GM20431 (cell line): ENCODE results near the gene FOXN3.
"Not testable (repeated sequence)": the region's sequence is repeated elsewhere in the genome, so short reads cannot be mapped to it uniquely, and the experiment has no call there.

Experiments used
- in situ Hi-C: fragments of 300-500 bp; cut with MseI, MboI; formaldehyde crosslinking; loops from one replicate; pipeline ENCODE4 v1.15.0; 2020; ENCODE audit warnings: low sequenced_read_pairs; ENCODE audit not compliant: unreplicated experiment

FOXN3 gene

DNA sequence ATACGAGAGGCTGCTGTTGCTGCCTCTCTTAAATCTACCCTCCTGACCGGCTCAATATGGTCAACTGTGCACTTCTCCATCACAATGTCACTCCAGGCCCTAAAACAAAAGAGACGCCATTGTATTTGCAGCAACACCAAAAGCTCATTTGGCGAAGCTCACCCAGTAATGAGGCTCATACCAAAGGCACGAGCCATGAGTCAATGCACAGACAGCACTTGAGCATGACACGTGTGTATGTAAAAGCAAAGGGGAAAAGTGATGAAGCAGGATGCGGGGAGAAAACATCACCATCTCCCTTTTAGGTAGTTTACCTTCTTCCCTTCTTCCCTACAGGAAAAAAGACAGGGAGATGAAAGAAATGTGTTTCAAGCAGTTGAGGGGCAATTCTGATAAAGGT, 150.3 kb downstream of the FOXN3 start:
- in situ Hi-C loops: no loop called here

DNA sequence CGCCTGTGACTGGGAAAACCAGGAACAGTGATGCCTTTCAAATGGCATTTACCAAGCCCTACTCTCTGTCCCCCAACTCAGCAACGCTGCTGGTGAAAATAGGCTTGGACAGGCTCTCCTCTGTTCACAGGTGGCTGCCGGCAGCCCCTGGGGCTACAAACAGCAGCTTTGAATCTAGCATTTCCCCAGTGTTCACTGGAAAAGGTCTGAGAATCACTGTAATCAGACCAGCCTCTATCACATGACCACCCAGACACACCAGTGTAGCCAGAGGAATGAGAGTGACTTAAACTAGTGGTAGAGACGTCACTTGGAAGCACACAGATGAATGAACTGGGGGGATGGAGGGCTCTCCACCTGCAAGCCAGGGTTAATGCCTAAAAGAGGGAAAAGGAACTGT, 151.8 kb downstream of the FOXN3 start:
- in situ Hi-C loops: no loop called here

DNA sequence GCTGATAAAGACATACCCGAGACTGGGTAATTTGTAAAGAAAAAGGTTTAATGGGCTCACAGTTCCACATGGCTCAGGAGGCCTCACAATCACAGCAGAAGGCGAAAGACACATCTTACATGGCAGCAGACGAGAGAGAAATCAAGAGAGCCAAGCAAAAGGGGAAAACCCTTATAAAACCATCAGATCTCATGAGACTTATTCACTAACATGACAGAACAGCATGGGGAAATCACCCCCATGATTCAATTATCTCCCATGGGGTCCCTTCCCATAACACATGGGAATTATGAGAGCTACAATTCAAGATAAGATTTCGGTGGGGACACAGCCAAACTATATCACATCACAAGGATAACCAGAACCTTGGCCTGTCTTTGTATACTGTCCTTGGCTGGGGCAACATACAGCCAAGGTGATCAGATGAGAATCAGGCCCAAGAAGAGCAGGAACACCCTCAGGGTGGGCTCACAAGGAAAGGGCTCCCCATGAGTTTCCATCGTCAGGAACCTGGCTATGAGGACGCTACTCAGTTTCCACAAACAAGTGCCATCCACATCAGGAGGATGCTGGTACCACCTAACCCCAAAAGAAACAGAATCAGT, 152.7 kb downstream of the FOXN3 start:
- in situ Hi-C loops: no loop called here

DNA sequence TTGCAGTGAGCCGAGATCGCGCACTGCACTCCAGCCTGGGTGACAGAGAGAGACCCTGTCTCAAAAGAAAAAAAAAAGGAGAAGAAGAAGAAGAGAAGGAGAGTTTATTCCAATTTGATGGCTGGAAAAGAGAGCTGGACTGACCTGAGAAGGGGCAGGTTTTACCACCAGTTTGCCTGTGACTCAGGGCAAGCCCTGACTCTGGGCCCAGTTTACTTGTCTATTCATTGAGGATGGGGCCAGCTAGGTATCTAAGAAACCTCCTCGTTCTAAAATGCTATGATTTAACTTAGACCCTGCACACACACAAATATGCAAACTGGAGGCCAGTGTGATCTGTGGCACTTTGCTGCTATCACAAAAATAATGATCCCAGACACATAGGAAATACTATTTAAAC, 155.0 kb downstream of the FOXN3 start:
- in situ Hi-C loops: no loop called here

DNA sequence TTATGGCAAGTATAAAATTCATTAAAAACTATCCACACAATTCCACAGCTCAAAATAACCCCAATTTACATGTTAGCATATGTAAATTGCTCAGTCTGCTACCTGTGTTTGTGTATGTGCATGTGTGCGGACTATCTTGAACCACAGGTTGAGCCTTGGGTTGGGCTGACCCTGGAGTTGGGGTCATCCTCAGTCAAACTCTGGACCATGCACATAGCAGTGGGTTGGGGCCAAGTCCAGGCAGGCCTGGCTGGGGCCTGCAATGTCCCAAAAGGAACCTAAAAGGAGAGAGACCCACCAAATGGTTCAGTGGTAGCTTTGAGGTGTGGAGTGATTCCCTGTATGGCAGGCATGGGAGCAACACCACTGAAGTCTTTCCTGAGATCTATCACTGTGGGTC, 156.1 kb downstream of the FOXN3 start:
- in situ Hi-C loops: no loop called here

DNA sequence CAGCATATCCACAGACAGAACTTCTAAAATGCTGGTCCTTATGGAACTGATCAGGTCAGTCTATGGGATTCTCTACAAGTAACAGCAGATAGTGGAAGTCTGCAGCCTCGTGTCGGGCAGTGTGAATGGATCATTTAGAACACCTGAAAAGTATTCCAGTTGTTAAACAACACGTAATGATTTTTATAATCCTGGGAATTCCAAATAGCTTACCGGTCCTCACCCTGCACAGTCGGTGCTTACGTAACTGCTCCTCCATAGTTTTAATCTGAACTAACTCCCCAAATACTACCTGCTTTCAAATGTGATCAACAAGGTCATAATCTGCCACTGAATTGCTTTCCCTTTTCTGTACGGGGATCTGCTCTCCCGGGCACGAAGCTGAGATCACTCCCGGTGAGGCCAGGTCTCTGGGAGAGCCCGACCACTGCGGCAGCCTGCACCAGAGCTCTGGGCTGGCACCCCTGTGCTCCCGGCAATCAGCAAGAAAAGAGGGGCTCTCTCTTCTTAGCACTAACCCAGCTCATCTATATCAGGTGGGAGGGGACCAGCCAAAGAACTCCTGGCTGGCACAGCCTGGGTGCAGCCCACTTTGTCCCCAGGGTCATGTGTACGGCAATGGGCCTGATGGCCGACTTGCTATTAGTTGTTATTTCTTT, 157.0 kb downstream of the FOXN3 start:
- in situ Hi-C loops: no loop called here

DNA sequence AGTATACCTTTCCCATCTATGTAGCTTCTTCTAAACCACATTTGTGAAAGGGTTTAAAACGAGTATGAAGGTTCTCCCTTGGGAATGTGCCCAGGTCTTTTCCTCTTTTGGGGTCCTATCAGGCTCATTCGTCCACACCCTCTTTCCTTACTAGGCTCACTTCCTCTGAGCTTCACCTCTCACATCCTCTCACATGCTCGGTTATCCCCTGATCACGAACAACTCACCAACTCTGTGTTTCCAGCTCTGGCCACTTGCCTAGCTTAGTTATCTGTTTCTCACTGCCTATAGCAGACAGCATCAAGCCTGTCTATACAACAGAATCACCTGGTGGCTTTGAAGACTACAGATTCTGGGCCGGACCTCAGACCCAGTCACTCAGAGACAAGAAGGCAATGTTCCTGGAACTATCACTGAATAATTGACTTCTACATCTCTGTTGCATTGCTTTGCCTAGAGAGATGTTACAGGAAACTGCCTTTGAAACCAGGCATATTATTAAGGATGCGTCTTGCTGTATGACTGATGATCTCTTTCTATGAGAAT, 158.2 kb downstream of the FOXN3 start:
- in situ Hi-C loops: no loop called here

DNA sequence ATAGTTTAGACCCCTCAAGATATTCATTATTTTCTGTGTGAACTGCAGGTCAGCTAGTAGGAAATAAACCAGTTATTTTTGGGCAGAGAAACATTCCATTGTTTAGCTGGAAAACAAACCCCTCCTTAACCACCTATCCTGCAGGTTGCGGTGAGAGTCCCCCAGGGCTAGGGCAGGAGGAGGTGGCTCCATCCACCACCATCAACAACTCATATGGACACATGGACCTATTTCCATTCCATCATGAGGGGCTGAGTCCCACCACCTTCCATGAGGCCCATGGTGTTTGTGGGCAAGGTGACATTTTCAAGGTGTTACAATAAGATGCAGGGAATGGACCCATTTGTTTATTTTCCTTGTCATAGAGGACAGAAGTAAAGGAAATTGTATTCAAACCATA, 160.1 kb downstream of the FOXN3 start:
- in situ Hi-C loops: no loop called here

DNA sequence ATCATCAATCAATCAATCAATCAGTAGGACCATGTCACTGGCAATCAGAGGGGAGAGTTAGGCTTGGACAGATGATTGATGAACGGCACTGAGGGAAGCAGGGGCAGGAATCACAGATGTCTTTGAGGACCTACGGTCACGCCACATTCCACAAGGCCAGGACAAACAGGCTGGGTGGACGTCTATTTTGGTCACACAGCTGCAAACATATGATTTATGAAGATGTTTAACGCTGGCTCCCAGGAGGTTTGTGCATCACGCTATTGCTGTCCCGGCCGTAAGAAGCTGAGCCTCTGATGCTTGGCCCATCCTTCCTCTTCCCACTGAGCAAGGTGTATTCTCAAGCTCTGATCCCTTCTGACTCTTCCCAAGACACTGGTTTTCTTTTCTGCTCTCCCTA, 160.8 kb downstream of the FOXN3 start:
- in situ Hi-C loops: no loop called here

DNA sequence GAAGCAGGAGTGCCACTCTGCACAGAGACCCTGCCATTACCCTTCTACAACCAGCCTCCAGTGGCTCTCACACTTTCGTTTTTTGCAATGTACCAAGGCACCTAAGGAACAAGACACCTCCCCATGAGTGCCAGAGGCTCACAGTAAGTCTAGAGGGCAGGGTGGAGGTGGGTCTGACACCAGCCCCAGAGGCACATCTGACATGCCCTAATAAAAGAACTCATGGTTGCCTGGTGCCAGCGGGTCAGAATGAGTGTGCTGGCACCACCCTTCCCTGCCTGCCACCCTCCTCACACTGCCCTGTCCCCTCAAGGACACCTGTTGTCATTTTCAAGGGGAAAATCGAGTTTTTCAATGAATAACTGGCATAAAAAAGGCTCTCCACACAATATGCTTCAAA, 161.2 kb downstream of the FOXN3 start:
- in situ Hi-C loops: no loop called here

DNA sequence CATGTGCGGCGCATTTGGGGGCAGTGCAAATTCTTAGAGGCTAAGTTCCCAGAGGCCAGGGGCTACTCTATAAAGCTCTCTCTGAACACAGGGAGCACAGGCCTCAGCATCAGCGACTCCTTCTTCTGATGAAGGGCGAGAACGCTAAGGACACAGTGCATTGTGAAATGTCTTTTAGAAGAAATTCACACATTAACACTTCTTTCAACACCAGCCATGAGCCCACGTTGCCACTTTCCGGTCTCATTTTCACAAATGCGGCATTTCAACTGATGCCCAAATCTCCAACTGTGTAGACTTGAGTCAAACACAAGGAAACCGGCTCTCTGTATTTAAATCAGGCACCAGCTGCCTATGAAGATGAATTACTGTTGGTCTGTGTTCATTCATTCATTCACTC, 162.0 kb downstream of the FOXN3 start:
- in situ Hi-C loops: no loop called here

DNA sequence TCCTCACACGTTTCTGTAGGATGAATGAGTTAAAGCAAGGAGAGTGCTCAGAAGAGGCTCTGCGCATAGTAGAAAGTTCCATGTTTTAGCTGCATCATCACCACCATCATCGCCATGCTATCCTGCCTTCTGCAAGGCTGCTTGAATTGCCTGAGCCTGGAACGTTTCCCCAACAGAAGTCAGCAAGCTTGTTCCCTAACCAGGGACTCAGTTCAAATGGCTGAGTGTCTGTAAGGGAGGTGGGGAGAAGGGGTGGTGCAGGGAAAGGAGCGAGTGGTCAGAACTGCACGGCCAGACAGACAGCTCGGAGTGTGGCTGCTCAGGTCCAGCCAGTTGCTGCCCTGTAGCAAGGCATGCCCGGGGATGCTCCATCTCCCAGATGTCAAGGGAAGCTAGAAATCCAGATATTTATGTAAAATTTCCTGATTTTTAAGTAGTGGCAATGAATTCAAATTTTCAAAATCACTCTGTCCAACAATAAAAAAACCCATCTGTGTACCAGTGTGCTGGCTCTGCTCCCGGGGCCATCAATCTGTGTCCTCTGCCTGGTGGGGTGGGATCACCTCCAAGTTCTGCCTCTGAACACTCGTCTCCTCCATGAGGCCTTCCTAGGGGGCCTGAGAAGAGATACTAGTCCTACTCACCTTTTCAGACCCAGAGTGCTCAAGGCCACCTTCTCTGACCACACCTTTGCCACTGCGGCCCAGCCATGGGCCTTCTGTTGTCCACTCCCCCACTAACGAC, 162.7 kb downstream of the FOXN3 start:
- in situ Hi-C loops: no loop called here

DNA sequence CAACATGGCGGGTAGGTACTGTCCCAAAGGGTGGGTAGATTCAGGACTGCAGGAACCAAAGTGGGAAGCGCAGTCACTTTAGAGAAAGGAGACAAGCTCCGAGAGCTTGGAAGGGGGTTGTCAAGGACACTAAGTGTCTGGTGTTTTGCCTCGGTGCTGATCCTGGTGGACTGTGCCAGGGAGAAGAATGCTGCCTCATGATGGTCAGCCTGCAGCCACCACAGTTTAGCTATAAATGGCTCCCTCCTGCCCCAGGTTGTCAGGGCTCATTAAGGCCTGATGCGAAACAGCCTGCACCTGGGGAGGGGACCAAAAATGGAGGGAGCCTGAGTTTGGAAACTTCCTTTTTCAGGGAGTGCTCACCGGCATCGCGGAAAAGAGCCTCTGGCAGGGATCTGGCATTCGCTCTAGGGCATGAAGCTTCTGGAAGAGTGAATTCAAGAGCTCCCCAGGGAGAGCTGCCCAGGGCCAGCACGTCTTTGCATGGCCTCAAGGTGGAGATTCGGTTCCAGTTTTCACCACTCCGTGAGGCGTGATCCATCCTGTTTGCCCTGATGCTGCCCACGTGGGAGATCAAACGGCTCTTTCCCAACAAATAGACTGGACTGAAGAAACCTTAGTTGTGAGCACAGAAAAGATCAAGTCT, 164.0 kb downstream of the FOXN3 start:
- in situ Hi-C loops: no loop called here

DNA sequence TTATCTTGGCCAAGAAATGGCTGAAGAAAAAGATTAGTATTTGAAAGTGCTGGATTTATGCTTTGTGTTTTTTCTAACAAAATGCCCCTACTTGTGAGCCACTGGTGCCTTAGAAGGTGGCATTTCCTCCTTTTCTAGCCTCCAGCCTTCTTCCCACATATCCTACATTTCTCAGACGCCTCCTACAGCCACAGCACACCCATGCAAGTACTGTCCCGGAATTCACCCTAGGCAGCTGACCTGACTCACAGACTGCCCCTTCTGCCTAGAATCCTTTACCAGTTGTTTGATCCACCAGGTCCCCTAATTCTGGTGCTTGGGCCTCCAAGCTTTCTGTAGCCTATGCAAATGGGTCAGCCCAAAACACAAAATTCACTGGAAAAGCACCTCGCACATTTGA, 166.0 kb downstream of the FOXN3 start:
- in situ Hi-C loops: no loop called here

DNA sequence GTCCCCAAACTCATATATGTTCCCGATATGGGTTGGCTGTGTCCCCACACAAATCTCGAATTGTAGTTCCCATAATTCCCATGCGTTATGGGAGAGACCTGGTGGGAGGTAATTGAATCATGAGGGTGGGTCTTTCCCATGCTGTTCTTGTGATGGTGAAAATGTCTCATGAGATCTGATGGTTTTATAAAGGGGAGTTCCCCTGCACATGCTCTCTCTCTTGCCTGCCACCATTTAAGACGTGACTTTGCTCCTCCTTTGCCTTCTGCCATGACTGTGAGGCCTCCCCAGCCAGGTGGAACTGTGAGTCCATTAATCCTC, 166.4 kb downstream of the FOXN3 start:
- in situ Hi-C loops: not testable (repeated sequence)

DNA sequence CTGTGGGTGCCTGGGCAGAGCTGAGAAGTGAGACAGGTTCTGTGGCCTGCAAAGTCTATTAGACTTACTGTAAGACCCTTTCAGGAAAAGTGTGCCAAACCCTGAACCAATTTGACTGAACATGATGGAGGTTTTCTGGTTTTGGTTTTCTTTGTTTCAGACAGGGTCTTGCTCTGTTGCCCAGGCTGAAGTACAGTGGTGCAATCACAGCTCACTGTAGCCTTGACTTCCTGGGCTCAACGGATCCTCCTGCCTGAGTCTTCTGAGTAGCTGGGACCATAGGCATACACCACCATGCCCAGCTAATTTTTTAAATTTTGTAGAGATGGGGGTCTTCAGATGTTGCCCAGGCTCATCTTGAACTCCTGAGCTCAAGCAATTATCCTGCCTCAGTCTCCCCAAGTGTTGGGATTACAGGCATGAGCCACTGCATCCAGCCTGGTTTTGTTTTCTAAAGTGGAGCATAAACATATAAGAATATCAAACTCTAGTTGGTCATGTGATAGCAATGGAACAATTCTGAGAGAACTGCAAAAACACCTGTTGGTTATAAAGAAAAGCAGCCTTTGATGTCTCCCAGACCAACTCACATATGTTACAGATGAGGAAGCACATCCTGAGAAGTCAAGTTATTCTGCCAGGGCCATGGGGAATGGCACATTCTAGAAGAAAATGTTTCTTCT, 166.9 kb downstream of the FOXN3 start:
- in situ Hi-C loops: no loop called here

DNA sequence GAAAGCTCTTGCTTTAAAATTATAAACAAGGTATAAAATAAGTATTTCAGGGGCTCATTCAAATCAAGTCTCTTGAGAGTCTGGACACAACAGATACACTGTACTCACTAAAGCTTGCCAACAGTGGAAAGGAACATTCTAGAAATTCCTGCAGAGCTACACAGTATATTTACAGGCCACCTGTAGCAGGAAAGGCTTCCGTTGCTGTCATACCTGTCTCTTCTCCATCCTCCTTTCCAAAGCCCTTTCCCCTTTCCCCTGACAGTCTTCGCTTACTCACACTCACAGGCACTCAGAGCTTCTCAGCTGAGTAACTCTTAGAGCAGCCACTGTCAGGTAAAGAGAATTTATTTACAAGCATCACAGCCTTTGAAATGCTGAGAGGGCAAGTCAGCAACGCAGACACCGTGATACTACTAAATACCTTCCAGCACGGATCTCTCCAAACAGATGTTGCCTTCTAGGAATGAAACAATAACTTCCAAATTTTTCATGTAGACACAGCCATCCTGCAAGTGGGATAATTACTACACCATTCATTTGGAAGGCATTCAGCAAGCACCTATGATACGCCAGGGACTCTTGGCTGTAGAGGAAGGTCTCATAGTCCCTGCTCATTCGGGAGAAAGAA, 167.9 kb downstream of the FOXN3 start:
- in situ Hi-C loops: no loop called here

DNA sequence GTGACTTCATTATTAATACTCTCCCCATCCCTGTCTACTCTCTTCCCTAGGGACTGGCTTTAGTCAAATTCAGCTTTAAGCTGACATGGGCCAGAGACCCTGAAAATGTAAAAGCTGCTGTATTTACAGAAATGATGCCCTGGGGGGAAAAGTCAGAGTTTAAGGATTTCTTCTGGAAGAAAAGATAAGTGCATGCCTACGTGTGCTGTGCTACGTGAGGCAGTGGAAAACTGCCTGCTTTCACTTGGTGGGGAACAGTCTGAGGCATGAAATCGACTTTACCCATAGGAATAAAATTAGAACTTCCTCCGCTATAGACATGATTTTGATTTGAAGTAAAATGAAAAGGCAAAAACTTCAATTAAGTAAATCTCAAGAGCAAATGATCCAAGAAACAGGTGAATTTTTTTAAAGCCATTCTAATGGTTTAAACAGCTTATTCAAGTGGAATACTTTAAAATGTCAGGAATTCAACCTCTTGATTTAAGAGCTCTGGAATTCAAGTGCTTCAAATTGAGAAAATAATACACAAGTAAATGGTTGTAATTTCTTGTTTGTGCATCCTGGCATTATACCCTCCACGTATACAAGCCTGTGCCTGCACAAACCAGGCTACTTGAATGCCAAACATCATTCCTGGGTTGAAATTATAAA, 168.5 kb downstream of the FOXN3 start:
- in situ Hi-C loops: no loop called here

DNA sequence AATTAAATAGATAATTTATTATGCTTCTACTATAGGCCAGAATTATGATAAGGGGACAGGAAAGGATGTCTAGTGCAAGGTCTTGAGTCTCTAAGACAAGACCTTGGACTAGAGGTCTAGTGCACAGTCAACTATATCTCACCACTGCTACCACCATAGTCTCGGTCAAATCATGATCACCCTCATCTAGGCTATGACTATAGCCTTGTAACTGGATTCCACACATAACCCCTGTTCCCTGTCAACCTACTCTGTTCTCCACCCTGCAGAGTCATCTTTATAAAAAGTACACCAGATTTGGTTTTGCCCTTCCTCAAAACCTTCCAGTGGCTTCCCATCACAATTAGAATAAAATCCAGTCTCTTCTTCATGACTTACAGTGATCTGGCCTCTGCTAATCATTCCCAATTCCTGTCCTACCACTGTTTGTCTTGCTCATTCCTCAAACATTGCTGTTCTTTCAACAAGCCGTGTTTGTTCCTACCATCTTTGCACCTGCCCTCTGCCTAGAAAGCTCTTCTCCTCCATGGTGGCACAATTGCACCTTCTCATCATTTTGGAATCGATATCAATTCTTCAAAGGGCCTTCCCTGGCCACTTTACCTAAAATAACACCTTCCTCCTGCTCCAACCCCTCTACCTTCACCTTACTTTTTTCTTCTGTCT, 169.4 kb downstream of the FOXN3 start:
- in situ Hi-C loops: no loop called here
